Activated effector memory CD4-positive, alpha-beta T cell treated with Interleukin-2 at 50 U/mL for 16 hours (primary cell): ENCODE measurements around the gene ZNF620.
A peak's percentile ranks its signal among the peaks of the same experiment; 100 is the strongest.
"Not testable (repeated sequence)": the region's sequence is repeated elsewhere in the genome, so short reads cannot be mapped to it uniquely, and the experiment has no call there.

Experiments used
- DNase-seq: peaks from one replicate; pipeline ENCODE4 v3.0.0-alpha.2; 2020

The ZNF620 gene

GRCh38 chr3:40505599-40506462 is at the start of gene ZNF620:
TSS of gene ZNF620 (plus strand) at chr3:40506039. CDS start at chr3:40506353, 314 bp downstream.
- DNase-seq, result peak; percentile 25

DNA sequence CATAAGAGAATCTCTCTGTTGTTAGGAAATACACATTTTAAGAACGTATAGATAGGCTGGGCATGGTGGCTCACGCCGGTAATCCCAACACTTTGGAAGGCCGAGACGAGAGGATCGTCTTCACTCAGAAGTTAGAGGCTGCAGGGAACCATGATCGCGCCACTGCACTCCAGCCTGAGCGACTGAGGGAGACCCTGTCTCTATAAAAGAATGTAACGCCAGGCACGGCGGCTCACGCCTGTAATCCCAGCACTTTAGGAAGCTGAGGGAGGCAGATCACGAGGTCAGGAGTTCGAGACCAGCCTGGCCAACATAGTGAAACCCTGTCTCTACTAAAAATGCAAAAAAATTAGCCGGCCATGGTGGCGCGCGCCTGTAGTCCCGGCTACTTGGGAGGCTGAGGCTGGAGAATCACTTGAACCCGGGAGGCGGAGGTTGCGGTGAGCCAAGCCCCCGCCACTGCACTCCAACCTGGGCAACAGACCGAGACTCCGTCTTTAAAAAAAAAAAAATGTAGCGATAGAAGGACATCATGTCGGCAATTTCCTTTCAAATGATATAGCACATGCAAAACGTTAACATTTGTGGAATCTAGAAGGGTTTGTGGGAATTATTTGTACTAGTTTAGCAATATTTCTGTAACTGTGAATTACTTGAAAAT is 49.4 kb upstream of the ZNF620 start:
- DNase-seq, result no peak

- peak; percentile 94 for DNase-seq
Measured at GRCh38 chr3:40456940-40457823, 48.7 kb upstream of the ZNF620 start, which contains the start of gene RPL14. TSS of gene RPL14 (plus strand) at chr3:40457339. CDS start at chr3:40457472, 133 bp downstream.

GRCh38 chr3:40458473-40458872 is 47.4 kb upstream of the ZNF620 start:
- DNase-seq, result no peak

- not testable (repeated sequence) for DNase-seq
Measured at GRCh38 chr3:40460481-40460880, 45.4 kb upstream of the ZNF620 start.

DNA sequence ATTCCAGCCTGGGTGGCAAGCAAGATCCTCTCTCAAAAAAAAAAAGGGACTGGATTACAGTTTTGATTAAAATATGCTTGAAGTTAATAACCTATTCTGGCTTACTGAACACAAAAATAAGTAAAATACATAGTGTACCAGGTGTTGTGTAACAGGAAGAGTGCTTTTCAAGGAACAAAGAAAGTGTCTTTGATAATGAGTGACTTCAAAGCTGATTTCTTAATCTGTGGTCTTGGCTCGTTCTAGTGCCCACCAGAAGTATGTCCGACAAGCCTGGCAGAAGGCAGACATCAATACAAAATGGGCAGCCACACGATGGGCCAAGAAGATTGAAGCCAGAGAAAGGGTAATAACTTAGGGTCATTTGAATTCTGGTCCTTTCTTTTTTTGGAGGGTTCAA is 44.7 kb upstream of the ZNF620 start:
- no peak for DNase-seq

GRCh38 chr3:40462838-40463237 is 43.0 kb upstream of the ZNF620 start:
- DNase-seq, result not testable (repeated sequence)

- DNase-seq, result no peak
Measured at GRCh38 chr3:40463579-40463978, 42.3 kb upstream of the ZNF620 start.

GRCh38 chr3:40464339-40465110 is 41.3 kb upstream of the ZNF620 start:
- DNase-seq, result no peak

GRCh38 chr3:40465111-40465407 is 40.8 kb upstream of the ZNF620 start:
- DNase-seq, result no peak

DNA sequence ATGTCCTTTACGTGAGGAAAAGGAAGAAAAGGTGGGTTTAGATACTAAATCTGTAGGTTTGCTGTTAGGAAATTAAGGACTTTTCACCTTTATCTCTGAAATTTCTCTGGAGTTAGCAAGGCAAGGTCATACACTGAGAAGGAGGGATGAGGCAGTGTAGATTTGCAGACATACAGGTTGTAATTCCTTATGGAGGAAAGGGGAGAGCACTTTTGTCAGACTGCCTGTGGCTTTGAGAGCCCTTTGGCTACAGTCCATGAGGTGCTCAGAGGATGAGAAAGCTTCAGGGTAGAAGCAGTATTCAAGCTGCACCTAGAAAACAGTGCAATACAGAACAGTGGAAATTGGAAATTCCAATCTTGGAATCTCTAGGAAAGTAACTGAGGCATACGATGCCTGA is 40.4 kb upstream of the ZNF620 start:
- no peak for DNase-seq

- no peak for DNase-seq
Measured at GRCh38 chr3:40468018-40468417, 37.8 kb upstream of the ZNF620 start.

DNA sequence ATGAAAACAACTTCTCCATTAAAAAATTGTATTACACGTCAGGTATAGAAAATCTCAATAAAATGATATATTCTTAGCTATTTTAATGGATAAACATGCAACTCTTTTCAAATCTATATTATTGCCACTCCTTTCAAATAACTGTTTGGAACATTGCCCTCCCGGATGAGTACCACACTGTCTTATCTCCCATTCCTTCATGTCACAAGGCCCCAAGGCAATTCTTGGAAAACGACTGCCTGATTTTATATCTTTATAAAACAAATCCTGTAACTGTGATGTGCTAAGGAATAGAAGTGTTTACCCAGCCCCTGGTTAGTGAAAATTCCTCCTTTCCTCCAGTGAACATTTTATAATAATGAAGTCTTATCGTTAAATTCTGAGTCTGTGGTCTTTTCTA is 35.1 kb upstream of the ZNF620 start:
- no peak for DNase-seq

DNA sequence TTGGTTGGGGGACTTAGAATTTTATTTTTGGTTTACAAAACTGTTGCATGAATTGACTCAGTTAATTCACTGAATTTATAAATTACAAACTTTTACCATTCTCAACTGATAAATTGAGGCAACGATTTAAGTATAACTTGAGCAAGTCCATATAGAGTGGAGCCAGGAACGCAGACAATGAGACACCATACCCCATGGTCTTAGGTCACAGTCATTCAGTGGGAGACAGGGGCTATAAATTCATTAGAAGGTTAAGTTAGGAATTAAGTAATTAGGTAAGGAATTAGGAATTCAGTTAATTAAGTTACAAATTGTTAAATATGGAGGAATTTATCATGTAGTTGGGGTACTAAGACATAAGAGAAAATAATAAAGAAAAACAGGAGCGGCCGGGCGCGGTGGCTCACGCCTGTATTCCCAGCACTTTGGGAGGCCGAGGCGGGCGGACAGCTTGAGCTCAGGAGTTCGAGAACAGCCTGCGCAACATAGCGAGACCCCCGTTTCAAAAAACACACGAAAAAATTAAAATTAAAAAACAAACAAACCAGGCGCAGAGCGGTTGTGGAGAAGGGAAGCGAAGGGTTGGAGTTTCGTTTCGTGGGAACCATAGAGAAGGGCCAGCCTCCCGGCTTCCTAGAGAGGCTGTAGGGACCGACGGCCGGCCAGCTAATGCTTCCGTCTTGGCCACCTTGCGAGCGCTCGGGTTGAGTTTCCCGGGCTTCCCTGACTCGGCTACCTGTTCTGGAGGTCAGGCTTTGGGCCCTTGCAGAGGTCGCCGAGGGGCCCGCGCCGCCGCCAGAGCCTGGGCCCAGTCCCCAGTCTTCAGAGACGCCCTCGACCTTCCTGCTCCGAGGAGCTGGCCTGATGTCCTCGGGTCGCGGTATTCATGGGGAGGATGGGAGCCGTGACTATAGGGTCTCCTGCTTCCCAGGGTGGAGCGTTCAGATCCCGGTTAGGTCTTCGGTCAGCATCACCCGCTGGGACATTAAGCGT is 29.1 kb upstream of the ZNF620 start, which contains the start of gene ZNF619:
Gene ZNF619, plus strand, starts transcription at position 645 of the 993 bp plus-strand sequence. CDS start 858 bp downstream, outside the sequence.
- DNase-seq, result peak; percentile 42

DNA sequence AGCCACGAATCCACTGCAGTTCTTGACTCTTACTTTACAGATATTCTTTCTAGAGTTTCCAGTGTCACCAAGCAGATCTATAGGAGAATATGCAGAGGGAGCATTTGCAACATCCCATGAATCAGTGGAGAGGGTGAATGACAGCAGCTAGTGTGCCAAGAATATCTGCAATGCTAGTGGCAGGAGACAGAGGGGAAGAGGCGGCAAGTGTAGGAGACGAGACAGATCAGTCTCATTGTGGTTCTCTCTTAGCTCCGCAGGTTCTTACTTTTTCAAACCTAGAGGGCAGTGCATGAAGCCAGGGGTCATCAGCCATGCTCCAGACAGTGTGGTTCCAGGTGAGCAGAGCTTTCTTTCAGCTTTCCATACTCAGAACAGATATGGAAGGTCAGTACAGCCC is 28.2 kb upstream of the ZNF620 start:
- DNase-seq, result no peak

DNA sequence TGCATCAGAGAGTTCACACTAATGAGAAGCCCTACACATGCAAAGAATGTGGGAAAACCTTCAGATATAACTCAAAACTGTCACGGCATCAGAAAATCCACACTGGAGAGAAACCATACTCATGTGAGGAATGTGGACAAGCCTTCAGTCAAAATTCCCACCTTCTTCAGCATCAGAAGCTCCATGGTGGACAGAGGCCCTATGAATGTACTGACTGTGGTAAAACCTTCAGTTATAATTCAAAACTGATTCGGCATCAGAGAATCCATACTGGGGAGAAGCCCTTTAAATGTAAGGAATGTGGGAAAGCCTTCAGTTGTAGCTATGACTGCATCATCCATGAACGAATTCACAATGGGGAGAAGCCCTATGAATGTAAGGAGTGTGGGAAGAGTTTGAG is 18.7 kb upstream of the ZNF620 start:
- DNase-seq, result no peak

GRCh38 chr3:40490916-40491315 is 14.9 kb upstream of the ZNF620 start:
- DNase-seq, result no peak

DNA sequence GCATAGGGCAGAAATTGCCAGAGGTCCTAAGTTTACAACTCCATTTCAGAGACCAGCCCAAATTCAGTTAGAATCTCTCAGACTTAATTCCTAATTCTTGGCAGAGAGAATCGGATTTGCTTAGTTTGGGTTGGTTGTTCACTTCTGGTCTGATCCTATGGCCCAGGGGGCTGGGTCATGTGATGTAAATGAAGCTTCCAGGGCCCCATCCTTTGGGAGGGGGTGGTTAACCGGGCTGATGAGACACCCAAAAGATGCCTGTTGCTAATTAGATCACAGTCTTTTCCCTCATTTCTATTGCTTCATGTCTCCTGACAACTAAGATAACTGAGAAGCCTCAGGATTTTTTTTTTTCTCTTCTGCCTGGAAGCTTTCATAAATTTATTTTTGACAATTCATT is 11.1 kb upstream of the ZNF620 start:
- no peak for DNase-seq

DNA sequence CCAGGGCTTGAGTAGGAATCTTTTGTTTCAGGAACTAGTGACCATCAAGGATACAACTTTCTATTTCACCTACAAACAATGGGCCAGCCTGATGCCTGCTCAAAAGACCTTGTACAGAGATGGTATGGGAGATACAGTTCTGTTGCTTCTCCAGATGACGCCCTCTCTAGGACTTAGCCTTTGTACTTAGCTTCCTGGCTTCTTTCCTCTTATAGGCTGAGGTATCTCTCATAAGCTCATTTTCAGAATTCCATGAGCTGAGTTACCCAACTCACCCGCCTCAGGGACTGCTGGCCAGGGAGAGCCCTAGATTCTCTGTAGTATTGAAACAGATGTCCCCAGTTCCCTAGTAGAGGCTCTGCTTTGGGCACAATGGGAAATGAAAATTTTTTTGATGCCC is 8.6 kb upstream of the ZNF620 start:
- DNase-seq, result no peak

DNA sequence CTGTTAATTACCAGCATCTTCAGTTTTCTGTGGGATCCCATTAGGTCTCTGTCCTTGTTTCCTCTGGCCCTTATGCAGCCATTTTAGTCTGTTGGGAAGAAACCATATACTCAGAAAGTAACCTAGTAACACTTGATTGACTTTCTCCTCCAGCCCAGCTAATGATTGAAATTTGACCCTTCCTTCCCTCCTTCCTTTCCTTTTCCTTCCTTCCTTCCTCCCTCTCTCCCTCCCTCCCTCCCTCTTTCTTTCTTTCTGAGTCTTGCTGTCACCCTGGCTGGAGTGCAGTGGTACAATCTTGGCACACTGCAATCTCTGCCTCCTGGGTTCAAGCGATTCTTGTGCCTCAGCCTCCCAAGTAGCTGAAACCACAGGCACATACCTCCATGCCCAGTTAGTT is 5.9 kb upstream of the ZNF620 start:
- DNase-seq, result no peak

DNA sequence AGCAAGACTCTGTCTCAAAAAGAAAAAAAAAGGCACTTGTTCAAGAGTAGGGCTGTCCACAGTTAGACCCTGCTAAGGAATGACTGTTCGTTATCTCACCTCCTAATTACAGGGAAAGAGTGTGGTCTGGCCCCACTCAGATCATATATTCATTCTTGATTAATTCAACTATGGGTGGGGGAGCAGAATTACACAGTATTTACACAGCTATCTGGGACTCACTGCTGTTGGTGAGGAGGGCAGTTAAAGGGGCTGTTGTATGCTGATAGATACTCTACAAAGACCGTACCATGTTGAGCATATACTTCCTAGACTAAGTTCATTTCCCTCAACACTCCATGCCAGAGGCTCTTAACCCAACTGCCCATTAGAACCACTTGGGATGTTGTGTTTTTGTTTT is 3.8 kb upstream of the ZNF620 start:
- no peak for DNase-seq
